Measurements from ENCODE around the gene ITGB5. TPM values are rescaled to one million over a fixed set of nuclear protein-coding genes. Genes with fewer than 3 reads are reported as not detected.
A peak's percentile ranks its signal among the peaks of the same experiment; 100 is the strongest.
"Not testable (repeated sequence)": the region's sequence is repeated elsewhere in the genome, so short reads cannot be mapped to it uniquely, and the experiment has no call there.

The ITGB5 gene
- total RNA-seq, 2 donors from 2014 or later = 86.1 to 119 TPM

DNA sequence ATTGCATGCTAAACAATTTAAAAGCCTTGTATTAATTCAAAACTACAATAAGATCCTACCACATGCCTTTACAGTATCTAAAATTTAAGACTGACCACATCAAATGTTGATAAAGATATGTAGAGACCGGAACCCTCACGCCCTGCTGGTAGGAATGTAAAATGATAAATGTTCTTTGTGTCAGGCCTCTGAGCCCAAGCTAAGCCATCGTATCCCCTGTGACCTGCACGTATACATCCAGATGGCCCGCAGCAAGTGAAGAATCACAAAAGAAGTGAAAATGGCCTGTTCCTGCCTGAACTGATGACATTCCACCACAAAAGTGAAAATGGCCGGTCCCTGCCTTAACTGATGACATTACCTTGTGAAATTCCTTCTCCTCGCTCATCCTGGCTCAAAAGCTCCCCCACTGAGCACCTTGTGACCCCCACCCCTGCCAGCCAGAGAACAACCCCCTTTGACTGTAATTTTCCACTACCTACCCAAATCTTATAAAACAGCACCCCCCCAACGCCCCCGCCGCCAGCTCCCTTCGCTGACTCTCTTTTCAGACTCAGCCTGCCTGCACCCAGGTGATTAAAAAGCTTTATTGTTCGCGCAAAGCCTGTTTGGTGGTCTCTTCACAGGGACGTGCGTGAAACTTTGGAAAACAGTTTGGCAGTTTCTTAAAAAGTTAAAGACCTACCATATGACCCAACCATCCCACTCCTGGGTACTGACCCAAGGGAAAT is 59.5 kb downstream of the ITGB5 start:
- intact Hi-C loops (cut with DNase I); DNase-seq; ATAC-seq: not testable (repeated sequence)

DNA sequence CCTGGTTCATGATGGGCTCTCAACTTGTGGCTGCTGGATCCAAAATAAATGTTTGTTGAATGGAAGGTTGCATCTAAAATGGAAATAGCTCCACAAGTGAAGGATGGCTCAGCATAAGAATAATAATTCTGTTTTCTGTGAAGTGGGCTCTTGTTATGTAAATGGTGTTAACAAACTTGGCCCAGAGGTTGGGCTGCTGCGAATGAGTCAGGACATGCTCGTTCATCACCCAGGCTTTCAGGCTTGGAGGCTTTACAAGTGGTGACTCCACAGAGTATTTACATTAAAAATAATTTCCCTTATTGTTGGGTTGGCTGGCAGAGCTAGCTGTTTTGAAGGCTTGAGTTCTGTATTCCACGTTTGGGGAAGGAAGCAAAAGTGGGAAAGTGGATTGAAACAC is 60.5 kb downstream of the ITGB5 start:
- intact Hi-C loops (cut with DNase I) = no loop called here
- DNase-seq (no peak), ATAC-seq (peak in 1 of 2 donors; percentile 70)

DNA sequence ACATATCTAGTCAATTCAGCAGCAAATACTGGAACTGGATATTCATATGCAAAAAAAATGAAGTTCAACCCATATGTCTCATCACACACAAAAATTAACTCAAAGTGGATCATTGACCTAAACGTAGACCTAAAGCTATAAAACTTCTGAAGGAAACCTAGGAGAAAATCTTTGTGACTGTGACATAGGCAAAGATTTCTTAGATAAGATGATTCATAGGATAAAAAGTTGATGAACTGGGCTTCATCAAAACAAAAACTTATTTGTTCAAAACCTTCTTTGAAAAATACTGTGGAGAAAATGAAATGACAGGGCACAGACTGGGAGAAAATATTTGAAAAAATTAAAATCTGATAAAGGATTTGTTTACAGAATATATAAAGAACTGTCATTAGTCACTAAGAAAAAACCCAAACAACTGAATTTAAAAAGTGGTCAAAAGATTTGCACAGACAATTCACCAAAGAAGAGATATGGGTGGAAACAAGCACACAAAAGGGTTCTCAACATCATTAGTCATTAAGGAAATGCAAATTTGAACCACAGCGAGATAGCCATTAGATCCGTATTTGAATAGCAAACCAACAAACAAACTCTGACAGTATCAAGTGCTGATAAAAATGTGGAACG is 62.8 kb downstream of the ITGB5 start:
- DNase-seq (no peak), ATAC-seq (no peak)
- intact Hi-C loops (cut with DNase I) = no loop called here

DNA sequence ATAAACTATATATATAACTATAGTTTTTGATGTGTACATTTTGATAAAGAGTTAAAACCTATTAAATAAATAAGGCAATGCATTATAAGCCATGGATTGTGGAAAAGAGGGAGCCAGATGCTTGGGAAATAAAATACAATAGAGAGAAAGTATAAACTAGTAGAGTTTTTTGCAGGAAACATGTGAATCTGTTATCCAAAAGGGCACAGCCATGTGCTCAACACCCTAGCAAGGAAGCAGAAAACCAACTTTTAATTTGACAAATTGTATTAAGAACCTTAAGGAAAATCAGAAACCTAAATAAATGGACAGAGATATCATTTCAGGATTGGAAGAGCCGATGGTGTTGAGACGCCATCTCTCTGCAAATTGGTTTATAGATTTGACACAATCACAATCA is 63.5 kb downstream of the ITGB5 start:
- no peak for DNase-seq
- ATAC-seq = no peak

DNA sequence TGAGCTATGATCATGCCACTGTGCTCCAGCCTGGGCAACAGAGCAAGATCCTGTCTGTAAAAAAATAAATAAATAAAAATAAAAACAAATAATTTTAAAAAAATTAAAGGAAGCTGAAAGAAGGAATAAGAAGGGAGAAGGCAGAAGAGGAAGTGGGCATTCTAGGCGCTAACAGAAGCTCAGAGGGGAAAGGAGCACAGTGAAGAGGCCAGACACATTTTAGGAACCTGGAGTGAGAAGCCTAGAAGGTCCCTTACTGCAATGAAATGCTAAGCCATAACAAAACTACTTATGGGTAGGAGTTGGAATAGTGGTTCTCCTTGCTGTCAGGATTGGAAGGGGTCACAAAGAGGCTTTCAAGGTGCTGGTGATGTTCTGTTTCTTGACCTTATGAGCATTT is 64.0 kb downstream of the ITGB5 start:
- DNase-seq (no peak), ATAC-seq (no peak)
- intact Hi-C loops (cut with DNase I) = no loop called here

More for the DNA sequence above, 63.5 kb downstream of the ITGB5 start:
- intact Hi-C loops (cut with DNase I) = no loop called here

DNA sequence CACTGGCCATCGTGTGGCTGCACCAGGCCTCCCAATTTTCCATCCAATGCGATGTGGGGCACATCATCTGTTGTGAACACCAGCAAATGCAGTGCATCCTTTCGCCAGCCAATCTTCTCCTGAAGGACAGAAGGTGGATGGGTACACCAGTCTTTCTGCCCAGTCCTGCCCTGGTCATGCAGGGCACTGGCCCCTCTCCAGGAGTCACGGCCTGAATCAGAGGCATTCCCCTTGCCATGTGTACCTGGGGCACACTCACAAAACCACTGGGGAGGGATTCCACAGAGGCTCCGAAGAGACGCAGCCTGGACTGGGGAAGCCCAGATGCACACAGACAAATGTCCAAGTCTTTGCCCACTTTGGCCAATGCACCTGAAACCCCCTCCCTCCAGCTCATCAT is 65.8 kb downstream of the ITGB5 start:
- ATAC-seq = no peak
- intact Hi-C loops (cut with DNase I) = no loop called here
- no peak for DNase-seq

DNA sequence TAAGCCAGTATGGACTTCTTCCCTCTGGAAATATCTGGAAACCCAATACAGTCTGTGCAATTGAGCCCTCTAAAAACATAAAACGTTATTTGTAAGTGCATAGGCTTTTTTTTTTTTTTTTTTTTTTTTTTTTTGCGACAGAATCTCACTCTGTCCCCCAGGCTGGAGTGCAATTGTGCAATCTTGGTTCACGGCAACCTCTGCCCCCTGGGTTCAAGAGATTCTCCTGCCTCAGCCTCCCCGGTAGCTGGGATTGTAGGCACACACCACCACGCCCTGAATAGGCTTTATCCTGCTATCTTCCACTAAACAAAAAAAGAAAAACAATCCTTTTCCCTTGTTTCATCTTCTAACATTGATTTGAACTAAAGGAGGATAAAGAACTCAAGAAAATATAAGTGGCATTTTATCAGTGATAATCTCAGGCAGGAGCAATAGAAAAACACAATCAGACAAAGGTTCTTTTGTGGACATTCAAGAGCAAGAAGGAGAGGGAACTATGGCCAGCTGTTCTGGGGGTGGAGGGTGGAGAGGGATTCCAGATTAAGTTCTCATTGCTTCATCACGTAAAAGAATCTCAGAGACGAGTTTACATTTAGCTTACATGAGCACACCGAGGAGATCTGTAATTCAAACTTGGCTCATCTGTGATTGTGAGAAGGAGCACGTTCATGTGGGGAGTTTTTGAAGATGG is 68.6 kb downstream of the ITGB5 start:
- no peak for DNase-seq
- peak in 1 of 2 donors; percentile 40 for ATAC-seq
- intact Hi-C loops (cut with DNase I) = no loop called here

DNA sequence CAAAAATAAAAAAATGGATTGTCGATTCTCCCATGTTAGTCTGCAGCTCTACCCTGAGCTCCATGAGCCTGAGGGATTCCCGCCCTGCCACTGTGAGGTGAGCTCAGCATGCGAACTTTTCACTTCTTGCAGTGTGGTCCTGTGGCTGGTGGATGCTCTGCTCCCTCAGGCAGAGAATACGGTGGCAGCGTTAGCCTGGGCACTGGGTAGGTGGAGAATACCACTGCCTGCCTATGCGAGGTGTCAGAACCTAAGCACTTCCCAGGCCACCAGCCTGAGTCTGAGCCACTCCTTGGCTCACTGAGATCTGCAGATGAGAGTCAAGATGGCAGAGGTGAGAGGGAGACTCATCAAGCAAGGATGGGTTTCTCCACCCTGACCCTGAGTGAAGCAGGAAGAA is 70.1 kb downstream of the ITGB5 start:
- ATAC-seq = no peak
- no peak for DNase-seq
- intact Hi-C loops (cut with DNase I) = no loop called here

DNA sequence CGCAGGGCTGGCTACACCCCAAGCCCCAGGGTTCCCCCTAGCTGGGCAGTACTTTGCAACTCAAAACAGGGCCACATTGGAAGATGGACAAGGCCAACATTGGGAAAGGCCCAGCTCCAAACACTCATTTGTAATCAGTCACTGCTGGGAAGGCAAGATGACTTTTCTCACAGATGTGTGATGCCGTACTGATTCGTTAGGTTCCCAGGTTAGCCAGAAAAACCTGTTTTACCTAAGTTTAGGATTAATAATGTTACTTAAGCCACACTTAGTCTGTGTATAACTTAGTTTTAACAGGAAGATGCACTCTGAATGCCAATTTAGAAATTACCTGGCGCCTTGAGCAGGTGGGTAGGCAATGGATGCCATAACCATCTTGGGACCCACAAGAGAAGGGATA is 71.0 kb downstream of the ITGB5 start:
- DNase-seq = no peak
- ATAC-seq = no peak

DNA sequence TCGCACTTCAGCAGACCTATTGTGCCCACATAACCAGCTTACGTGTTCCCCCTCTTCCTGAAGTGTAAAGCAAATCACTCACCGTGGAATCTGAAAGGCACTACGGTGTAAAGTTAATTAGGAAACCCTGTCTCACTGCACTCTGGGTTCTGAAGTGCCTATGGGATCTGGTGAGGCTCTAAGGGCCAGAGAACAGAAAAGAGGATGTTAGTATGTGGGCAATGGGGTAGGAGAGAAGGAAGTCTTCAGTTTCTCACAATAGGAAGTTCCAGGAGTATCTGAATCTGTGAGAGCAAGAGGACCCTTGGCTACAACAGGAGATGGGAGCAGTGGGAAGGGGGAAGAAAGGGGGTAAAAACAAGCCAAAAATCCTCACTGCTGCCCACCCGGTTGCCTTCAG is 71.4 kb downstream of the ITGB5 start:
- ATAC-seq (no peak), DNase-seq (no peak)
- intact Hi-C loops (cut with DNase I) = no loop called here

More for the DNA sequence above, 71.0 kb downstream of the ITGB5 start:
- intact Hi-C loops (cut with DNase I) = no loop called here

DNA sequence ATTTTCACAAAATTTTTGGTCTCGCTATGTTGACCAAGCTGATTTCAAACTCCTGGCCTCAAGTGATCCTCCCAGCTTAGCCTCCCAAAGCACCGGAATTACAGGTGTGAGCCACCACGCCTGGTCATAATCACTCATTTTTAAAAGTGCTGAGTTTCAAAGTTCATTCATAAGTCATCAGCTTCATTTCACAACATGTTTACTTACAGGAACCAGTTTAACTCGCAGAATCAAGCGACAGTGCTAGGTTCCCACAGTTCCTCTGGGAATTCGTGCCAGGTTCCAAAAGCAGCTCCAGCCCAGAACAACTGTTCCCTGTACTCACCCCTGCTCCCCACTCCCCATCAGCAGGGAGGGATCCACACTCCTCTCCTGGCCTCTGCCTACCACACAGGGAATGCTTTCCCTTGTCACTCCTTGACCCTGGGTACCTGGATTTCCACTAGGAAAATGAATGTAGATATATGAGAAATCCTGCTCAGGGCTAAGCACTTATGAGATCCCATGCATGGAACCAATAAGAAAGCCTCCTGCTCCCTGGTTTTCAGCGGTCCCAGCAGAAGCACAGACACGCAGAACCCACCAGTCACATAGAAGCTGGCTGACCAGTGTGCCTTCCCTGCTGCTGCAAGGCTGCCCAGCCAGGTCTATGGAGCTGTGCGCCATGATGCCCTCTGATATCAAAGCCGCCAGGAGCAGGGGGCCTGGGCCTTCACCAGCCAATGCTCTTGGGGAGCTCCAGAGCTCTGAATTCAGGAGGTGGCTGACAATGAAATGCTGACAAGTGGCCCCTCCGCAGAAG is 72.3 kb downstream of the ITGB5 start:
- DNase-seq = no peak
- ATAC-seq = no peak
- intact Hi-C loops (cut with DNase I) = loop anchor here in 1 of 2 donors (5.0 kb wide), 1 partner anchor 38 kb away; no protein-coding TSS in a partner anchor

DNA sequence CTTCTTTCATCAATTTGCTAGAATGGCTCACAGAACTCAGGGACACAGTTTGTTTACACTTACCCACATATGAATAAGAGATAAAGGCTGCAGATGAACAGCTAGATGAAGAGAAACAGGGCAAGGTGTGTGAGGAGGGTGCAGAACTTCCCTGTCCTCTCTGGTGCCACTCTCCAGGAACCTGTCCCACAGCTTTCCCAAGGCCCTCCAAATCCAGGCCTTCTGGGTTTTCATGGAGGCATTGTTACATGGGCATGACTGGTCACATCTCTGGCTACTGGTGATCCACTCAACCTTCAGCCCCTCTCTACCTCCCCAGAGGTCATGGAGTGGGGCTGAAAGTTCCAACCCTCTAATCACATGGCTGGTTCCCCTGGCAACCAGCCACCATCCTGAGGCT is 73.6 kb downstream of the ITGB5 start:
- ATAC-seq (no peak), DNase-seq (no peak)
- intact Hi-C loops (cut with DNase I) = loop anchor here in 1 of 2 donors (5.0 kb wide), 1 partner anchor 36 kb away; no protein-coding TSS in a partner anchor

DNA sequence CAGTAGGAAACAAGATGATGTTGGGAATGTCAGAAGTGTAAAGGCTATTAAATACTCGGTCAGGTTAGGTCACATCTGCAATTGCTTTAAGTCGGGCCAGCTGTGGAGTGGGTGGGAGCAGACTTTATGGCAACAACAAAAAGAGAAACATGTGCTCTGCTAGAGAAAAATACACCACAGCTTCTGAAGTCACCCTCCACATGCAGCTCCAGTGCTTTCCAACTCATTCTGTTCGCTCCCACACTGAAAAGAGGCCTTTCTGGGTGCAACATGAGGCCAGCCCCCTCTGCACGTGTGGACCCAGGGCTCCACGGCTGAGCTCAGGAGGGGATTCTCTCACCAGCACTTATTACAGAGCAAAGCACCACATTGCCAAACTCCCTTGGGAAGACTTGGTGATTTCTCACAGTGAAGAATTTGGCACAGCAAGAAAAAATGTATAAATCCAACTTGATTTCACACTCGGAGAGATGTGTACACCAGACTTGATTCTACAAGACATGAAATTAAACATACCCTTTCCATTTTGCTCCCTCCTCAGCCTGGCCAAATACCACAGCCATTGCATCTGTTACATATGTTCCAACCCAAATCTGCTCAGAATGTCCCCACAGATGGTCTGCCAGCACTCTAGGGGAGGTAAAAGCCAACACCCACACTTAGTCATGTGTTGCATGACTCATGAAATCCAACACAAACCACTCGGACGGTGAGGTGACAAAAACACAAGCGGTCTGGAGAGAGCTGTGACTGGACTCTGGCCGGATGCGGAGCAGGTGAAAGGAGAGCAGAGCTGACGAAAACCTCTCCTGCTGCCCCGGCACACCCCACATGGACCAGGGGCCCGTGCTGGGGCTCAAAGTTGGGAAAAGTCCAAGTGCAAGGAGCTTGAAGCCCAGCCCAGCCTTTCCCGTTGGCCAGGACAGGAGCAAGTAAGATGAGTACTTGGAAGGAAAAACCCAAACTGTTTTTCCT is 74.6 kb downstream of the ITGB5 start:
- peak; percentile 79 to 89 for ATAC-seq
- intact Hi-C loops (cut with DNase I) = loop anchor here in 1 of 2 donors (5.0 kb wide), 1 partner anchor 35 kb away; no protein-coding TSS in a partner anchor
- DNase-seq = peak; percentile 74

DNA sequence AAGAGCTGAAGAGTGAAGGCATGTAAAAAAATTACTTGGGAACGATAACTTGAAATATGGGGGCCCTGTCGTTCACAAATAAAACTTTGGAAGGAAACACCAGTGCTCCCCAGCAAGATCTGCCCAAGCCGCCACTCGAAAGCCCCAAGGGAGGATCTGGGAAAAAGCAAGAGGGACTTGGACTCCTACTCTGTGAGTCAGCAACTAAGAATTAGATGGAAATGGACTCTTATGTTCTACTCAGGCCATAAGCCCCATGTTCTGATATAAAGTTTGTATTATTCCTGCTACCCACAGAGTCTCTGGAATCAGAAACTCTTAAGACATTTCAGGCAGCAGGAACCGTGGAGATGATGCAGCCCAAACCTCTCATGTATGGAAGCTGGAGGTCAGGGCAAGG is 75.7 kb downstream of the ITGB5 start:
- ATAC-seq = peak; percentile 51 to 56
- intact Hi-C loops (cut with DNase I) = loop anchor here in 1 of 2 donors (5.0 kb wide), 1 partner anchor 34 kb away; no protein-coding TSS in a partner anchor
- DNase-seq = no peak

DNA sequence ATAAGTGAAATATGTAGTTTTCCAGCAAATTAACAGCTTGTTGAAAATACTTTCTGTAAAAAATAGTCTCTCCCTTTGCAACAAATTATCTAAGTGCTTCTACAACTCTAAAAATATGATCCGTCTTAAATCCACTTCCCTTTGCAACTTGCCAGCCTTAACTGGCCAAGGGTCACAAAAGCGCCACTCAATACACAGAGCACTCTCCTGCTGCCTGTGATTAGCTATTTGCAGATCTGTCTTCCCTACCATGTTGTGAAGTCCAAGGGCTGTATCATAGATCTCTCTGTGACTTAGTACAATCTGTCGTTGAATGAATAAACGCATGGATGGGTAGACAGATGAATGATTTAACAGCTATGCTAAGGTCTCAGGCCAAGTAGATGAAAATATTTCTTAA is 76.2 kb downstream of the ITGB5 start:
- DNase-seq (no peak), ATAC-seq (peak; percentile 17 to 45)
- intact Hi-C loops (cut with DNase I) = loop anchor here in 1 of 2 donors (5.0 kb wide), 1 partner anchor 34 kb away; no protein-coding TSS in a partner anchor

DNA sequence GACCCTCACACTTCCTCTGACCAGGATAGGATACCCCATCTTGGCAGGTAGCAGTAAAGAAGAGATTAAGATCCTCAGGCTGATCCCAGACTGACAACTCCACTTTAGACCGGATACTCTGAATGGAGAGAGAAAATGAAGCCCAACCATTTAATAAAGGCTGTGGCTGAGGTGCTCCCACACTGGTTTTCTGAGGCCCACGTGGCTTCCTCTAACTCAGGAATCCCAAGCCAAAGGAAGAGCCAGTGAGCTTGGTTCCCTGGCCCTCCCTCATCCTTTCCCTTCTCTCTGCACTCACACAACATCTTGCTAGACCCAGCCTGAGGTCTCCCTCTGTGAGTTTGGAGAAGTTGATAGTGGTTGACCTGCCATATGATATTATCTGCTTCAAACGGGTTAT is 78.1 kb downstream of the ITGB5 start:
- ATAC-seq = no peak
- no peak for DNase-seq
- intact Hi-C loops (cut with DNase I) = no loop called here

DNA sequence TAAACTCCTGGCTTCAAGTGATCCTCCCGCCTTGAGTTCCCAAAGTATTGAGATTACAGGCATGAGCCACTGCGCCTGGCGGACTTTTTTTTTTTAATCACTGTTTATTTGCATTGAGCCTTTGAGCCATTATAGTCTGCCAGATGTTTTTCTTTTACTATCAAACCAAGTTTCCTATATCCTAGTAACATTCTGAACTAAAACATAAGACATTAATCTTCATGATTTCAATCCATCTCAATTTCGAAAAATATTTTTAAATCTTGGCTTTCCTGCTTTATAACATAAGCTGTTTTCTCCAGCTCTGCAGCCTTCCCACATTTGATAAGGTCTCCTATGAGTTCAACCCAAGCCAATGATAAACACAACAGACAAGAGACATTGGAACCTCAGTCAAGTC is 81.5 kb downstream of the ITGB5 start:
- DNase-seq = no peak
- ATAC-seq = no peak
- intact Hi-C loops (cut with DNase I) = no loop called here

DNA sequence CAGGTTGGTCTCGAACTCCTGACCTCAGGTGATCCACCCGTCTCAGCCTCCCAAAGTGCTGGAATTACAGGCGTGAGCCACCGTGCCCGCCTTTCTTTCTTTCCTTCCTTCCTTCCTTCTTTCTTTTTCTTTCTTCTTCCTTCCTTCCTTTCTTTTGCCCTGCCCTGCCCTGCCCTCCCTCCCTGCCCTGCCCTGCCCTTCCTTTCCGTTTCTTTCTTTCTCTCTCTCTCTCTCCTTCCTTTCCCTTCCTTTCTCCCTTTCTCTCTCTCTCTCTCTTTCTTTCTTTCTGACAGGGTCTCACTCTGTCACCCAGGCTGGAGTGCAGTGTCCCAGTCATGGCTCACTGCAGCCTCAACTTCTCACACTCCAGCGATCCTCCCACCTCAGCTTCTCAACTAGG is 82.3 kb downstream of the ITGB5 start:
- intact Hi-C loops (cut with DNase I) = no loop called here
- no peak for ATAC-seq
- no peak for DNase-seq
